GM13977 (cell line): ENCODE results near the gene MYO7B.

Source experiments
- DNase-seq: peaks from one replicate; pipeline ENCODE4 v3.0.0; 2012; ENCODE audit warnings: low spot score
- CTCF ChIP-seq: IDR thresholded peaks from 2 replicates; pipeline ENCODE4 v1.5.1; 2012; ENCODE audit warnings: mild to moderate bottlenecking, control low read depth; ENCODE audit not compliant: insufficient read depth; ENCODE audit errors: extremely low read depth, missing control alignments
- in situ Hi-C: fragments of 300-500 bp; cut with MboI; formaldehyde crosslinking; loops from one replicate; pipeline ENCODE4 v1.12.0; 2022; ENCODE audit warnings: low sequenced_read_pairs, low pct_unique_long_range_greater_than_20kb, mixed read lengths, inconsistent platforms; ENCODE audit not compliant: unreplicated experiment

The MYO7B gene

GRCh38 chr2:127589841-127590240 lies 54.4 kb downstream of the MYO7B start:
- TF ChIP-seq CTCF = no peak
- in situ Hi-C loops = no loop called here
- no peak for DNase-seq

GRCh38 chr2:127590386-127591190 lies 55.1 kb downstream of the MYO7B start:
- in situ Hi-C loops = no loop called here
- TF ChIP-seq CTCF = no peak
- DNase-seq = no peak

- DNase-seq = peak; percentile 90
- TF ChIP-seq CTCF = peak; percentile 92
- in situ Hi-C loops = no loop called here
Observed at GRCh38 chr2:127591221-127591923, 55.9 kb downstream of the MYO7B start.

- no peak for DNase-seq
- in situ Hi-C loops = no loop called here
- TF ChIP-seq CTCF = no peak
Observed at GRCh38 chr2:127592761-127593227, 57.3 kb downstream of the MYO7B start.

GRCh38 chr2:127593228-127594115 lies 58.0 kb downstream of the MYO7B start:
- in situ Hi-C loops = no loop called here
- no peak for TF ChIP-seq CTCF
- DNase-seq = no peak

- no peak for DNase-seq
- no peak for TF ChIP-seq CTCF
- in situ Hi-C loops = no loop called here
Observed at GRCh38 chr2:127594116-127594591, 58.7 kb downstream of the MYO7B start.
